Stimulated activated CD4-positive, alpha-beta T cell treated with anti-CD3 and anti-CD28 coated beads, Interleukin-12 subunit alpha, Interleukin-12 subunit beta, amount 100 ng/mL, for 48 hours (primary cell): ENCODE results near the gene TPD52L1.

ENCODE experiments used
- DNase-seq, 3 donors: peaks; one replicate each; pipeline ENCODE4 v3.0.0-alpha.2; 2020; ENCODE audit warnings: low read depth in 2 of 3, low spot score in 1 of 3

TPD52L1 gene

DNA sequence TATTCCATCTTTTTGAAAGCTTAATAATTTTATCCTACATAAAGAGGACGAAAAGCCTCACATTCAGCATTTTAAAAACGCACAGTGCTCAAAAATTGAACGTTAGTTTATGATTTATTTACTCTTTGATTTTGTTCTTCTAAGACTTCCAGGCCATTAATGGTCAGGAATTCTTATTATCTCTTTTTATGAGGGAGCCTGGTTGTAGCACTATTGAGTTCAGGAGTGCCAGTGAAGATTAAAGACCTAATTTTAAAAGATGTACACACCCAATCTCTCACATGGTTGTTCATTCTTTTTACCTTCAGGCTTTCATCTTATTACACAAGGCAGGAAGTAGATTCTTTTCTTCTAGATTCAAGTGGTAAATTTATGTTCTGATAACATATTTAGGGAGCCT, 79.6 kb downstream of the TPD52L1 start:
- no peak for DNase-seq

DNA sequence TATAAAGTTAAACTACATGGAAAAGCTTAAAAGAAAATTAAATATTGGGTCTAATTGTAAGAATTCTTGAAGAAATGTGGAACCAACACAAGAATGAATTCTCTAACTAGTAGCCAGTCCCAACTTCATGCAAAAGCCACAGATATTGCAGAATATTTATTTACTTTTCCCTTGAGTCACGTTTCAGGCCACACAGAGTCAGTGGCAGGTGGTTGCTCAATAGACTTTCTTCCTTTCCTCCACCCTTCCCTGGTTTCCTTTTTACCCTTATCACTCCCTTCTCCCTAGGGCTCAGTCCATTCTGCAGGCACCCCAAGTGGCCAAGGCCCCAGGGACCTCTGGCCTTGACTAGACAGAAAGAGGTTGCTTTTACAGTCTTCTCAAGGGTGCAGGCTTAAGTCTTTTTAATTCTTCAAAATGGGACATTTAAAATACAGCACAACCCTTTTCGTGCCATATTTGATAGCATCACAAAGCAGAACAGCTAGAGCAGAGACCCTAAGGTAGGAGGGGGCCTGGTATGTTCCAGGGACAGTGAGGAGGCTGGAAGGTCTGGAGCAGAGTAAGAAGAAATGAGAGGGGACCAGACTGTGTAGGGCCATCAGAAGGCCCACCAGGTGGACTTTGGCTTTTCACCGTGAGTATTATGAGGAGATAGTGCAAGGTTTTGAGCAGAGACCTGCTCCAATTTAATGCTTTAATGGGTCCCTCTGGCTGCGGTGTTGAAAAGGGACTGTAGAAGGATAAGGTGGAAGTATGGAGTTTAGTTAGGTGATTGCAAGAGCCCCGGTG, 83.2 kb downstream of the TPD52L1 start:
- no peak for DNase-seq

DNA sequence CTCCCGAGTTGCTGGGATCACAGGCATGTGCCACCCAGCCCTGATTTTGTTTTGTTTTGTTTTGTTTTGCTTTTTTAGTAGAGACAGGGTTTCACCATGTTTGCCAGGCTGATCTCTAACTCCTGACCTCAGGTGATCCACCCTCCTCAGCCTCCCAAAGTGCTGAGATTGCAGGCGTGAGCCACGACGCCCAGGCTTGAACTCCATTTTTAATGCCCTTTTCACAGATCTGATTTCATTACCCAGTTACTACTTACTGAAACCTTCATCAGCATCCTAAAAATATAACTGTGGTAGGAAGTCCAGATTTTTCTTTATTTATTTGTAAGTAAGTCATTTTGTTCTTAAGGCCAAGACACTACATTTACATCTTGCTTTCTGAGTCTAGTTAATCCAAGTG, 84.2 kb downstream of the TPD52L1 start:
- DNase-seq: no peak

DNA sequence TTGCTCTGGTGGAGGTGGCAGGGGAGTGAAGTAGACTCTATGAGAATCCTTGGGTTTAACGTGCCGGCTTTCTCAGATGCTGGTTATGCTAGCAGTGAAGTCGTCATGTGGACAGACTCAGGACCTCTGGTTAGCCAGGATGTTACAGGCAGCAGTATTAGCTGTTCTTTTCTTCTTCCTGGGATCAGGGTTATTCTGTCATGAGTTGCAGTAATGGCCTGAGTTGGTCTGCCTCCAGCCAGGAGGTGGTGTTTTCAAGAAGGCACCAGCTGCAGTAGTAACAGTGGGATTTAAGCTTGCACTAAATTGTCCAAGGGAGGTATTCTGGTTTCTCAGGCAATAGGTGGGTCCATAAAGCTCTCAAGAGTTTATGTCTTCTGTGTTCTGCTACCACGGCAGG, 91.5 kb downstream of the TPD52L1 start:
- DNase-seq: no peak

GRCh38 chr6:125245523-125246264, 92.1 kb downstream of the TPD52L1 start:
- no peak for DNase-seq

- DNase-seq: no peak
Measured at GRCh38 chr6:125246566-125246965, 93.0 kb downstream of the TPD52L1 start.

- no peak for DNase-seq
Measured at GRCh38 chr6:125248136-125248535, 94.6 kb downstream of the TPD52L1 start.

- DNase-seq: no peak
Measured at GRCh38 chr6:125250511-125250910, 96.9 kb downstream of the TPD52L1 start.

DNA sequence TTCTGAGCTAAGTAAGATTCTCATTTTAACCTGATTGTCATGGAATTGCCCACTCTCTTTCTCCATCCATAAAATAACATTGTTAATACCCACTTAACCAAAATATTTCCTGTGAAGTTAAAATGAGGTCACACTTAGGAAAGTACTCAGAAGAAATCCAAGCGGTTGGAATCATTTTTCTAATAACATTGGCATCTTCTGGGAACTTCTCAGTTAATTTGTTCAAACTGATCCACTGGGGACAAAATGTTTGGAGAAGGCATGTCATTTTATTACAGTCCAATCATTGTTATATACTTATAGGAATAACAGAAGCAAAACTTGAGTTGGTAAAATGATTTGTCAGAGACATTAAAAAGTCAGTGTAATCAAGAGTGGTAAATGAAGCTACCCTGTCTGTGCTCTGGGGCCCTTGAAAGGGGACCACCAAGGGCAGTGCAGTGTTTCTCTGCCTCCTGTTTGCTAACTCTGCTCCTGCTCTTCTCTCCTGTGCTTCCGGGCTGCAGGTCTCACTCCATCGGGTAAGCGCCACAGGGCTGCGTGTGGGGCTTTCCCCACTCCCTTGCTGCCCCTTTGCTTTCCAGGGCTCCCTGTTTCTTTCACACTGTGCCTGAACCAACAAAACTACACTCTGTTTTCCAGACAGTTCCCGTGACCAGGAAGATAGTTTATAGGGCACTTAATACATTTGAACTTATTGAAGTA, 98.1 kb downstream of the TPD52L1 start:
- no peak for DNase-seq

GRCh38 chr6:125252891-125253290, 99.3 kb downstream of the TPD52L1 start:
- no peak for DNase-seq

- DNase-seq: no peak
Measured at GRCh38 chr6:125253881-125254280, 100.3 kb downstream of the TPD52L1 start.

DNA sequence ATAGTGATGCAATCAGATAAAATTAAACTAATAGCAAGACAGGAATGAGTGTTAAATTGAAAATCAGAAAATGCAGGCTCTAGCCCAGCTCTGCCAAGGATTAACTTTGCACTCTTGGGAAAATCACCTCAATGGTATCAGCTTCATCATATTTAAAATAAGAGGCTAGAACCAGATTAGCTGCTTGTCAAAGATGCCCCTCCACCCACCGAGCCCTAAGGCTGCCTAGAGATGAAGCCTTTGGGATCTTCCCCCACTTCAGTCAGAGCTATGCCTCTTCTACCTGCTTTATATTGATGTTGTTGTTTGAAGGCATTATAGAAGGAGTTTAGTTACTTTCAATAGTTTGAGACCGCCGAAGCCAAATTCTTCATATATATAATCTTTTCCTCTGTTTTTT, 100.7 kb downstream of the TPD52L1 start:
- no peak for DNase-seq

- DNase-seq: no peak
Measured at GRCh38 chr6:125255201-125255600, 101.6 kb downstream of the TPD52L1 start.

DNA sequence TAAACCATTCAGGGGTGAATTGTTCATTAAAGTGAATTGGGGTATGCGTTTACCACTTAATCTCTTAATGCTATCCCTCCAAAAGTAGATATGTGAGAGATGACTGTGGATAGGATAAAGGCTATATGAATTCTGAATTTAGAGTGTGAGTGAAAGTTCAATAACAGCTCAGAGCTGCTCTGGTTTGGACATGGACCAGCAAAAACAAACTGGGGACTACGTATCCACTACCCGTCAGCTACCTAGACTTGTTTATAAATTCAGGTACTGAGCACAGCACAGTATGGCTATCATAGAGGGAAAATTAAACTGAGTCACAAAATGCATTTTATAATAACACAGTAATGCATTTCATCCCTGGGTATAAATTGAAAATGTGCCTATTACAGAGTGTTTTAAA, 103.8 kb downstream of the TPD52L1 start:
- DNase-seq: no peak

GRCh38 chr6:125258651-125259353, 105.2 kb downstream of the TPD52L1 start:
- DNase-seq: no peak

- DNase-seq: no peak
Measured at GRCh38 chr6:125259354-125259736, 105.8 kb downstream of the TPD52L1 start.

DNA sequence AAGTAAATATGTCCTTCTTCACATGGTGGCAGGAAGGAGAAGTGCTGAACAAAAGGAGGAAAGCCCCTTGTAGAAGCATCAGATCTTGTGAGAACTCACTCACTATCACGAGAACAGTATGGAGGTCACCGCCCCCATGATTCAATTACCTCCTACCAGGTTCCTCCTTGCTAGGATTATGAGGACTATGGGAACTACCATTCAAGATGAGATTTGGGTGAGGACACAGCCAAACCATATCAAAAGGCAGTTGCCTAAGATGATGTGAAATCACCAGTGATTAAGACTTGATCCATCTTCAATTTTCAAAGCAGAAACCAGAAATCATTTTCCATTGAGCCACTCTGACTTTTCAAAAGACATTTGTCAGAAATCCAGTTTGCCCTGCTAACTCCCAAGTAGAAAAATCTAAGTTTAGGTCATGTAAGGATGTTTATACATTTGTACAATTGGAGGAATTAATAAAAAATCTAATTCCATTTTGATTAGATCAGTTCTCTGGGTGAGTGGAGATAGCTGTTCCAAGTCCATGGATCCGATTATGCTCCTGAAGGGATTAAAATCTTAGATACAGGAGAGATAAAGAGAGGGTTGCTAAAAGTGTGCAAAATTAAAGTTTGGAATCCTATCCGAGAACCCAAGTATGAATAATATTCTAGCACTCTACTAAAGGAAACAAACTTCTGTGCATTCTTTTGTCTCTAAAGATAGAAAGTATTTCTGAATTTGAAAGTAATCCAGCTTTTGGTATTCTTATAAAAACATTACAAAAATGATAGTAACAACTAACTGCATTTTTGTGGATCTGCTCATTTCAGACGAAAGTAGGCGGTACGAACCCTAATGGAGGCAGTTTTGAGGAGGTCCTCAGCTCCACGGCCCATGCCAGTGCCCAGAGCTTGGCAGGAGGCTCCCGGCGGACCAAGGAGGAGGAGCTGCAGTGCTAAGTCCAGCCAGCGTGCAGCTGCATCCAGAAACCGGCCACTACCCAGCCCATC, 108.7 kb downstream of the TPD52L1 start:
- DNase-seq: no peak

- DNase-seq: no peak
Measured at GRCh38 chr6:125264476-125264875, 110.9 kb downstream of the TPD52L1 start.

- DNase-seq: no peak
Measured at GRCh38 chr6:125267806-125268523, 114.4 kb downstream of the TPD52L1 start.

- no peak for DNase-seq
Measured at GRCh38 chr6:125268765-125269164, 115.2 kb downstream of the TPD52L1 start.
